CD4-positive, alpha-beta T cell treated with Interferon alpha-2 for 1 hour (primary cell): Measurements from ENCODE around the gene BMP6.

ENCODE experiments used
- DNase-seq, 2 donors: peaks; one replicate each; pipeline ENCODE4 v3.0.0-alpha.2; 2020 to 2022

Gene BMP6

GRCh38 chr6:7720346-7720745 lies 5.6 kb upstream of the BMP6 start:
- DNase-seq: no peak

GRCh38 chr6:7721649-7722048 lies 4.2 kb upstream of the BMP6 start:
- DNase-seq: no peak

GRCh38 chr6:7723041-7723447 lies 2.9 kb upstream of the BMP6 start:
- peak; percentile 56 for DNase-seq

- DNase-seq: no peak
Observed at GRCh38 chr6:7723554-7723953, 2.3 kb upstream of the BMP6 start.

GRCh38 chr6:7725412-7725811 lies 487 bp upstream of the BMP6 start:
- DNase-seq: no peak

- DNase-seq: no peak
Observed at GRCh38 chr6:7726416-7727085, 652 bp downstream of the BMP6 start.

GRCh38 chr6:7727086-7727945 lies 1.4 kb downstream of the BMP6 start:
- DNase-seq: no peak

GRCh38 chr6:7727946-7728854 lies 2.3 kb downstream of the BMP6 start:
- DNase-seq: no peak

- DNase-seq: no peak
Observed at GRCh38 chr6:7728855-7729590, 3.1 kb downstream of the BMP6 start.

- DNase-seq: no peak
Observed at GRCh38 chr6:7730001-7730783, 4.3 kb downstream of the BMP6 start.

GRCh38 chr6:7730784-7731227 lies 4.9 kb downstream of the BMP6 start:
- no peak for DNase-seq

GRCh38 chr6:7731294-7731693 lies 5.4 kb downstream of the BMP6 start:
- no peak for DNase-seq

- DNase-seq: no peak
Observed at GRCh38 chr6:7732228-7732627, 6.3 kb downstream of the BMP6 start.

GRCh38 chr6:7734707-7735383 lies 8.9 kb downstream of the BMP6 start:
- DNase-seq: no peak

- DNase-seq: no peak
Observed at GRCh38 chr6:7737106-7737505, 11.2 kb downstream of the BMP6 start.

GRCh38 chr6:7737867-7738266 lies 12.0 kb downstream of the BMP6 start:
- DNase-seq: no peak

GRCh38 chr6:7742223-7742785 lies 16.4 kb downstream of the BMP6 start:
- DNase-seq: no peak

- DNase-seq: no peak
Observed at GRCh38 chr6:7745942-7746341, 20.0 kb downstream of the BMP6 start.

GRCh38 chr6:7747016-7747415 lies 21.1 kb downstream of the BMP6 start:
- no peak for DNase-seq

- DNase-seq: no peak
Observed at GRCh38 chr6:7747433-7747832, 21.5 kb downstream of the BMP6 start.
